HepG2 (cell line): ENCODE measurements around the gene SRP72. TPM values are rescaled to one million over a fixed set of nuclear protein-coding genes. Genes with fewer than 3 reads are reported as not detected.

ENCODE experiments used
- ELK4 ChIP-seq: sonication (generic); formaldehyde crosslinking; IDR thresholded peaks from 2 replicates; pipeline ENCODE4 v1.9.0; 2021; ENCODE audit warnings: missing genetic modification reagents, borderline replicate concordance
- FOSL2 ChIP-seq: sonication (generic); formaldehyde crosslinking; IDR thresholded peaks from 2 replicates; pipeline ENCODE4 v1.4.0; 2020; ENCODE audit warnings: missing genetic modification reagents
- GMEB2 ChIP-seq: IDR thresholded peaks from 2 replicates; pipeline ENCODE4 v1.6.1; 2016; ENCODE audit warnings: missing biosample characterization, missing genetic modification reagents, low read depth
- HOXA3 ChIP-seq: sonication (generic); formaldehyde crosslinking; IDR thresholded peaks from 2 replicates; pipeline ENCODE4 v1.5.0; 2020; ENCODE audit warnings: missing genetic modification reagents
- MATR3 ChIP-seq: sonication (generic); formaldehyde crosslinking; IDR thresholded peaks from 2 replicates; pipeline ENCODE4 v1.4.0; 2020; ENCODE audit warnings: missing genetic modification reagents
- PAXIP1 ChIP-seq: sonication (generic); formaldehyde crosslinking; conservative IDR thresholded peaks from 2 replicates; pipeline ENCODE4 v1.4.0; 2020; ENCODE audit warnings: mild to moderate bottlenecking, missing genetic modification reagents, moderate library complexity
- SCMH1 ChIP-seq: sonication (generic); formaldehyde crosslinking; IDR thresholded peaks from 2 replicates; pipeline ENCODE4 v1.9.0; 2021; ENCODE audit warnings: missing genetic modification reagents, mild to moderate bottlenecking, borderline replicate concordance
- TCF12 ChIP-seq, 2 experiments: fragments of 450-650 bp in 1 of 2; sonication (generic) in 1 of 2; formaldehyde crosslinking in 1 of 2; IDR thresholded peaks; 2 replicates each; pipeline versions ENCODE4 v1.6.1 to v1.8.0; 2017 to 2022; ENCODE audit warnings: antibody characterized with exemption in 1 of 2, mild to moderate bottlenecking in 1 of 2, missing genetic modification reagents in 1 of 2, moderate library complexity in 1 of 2
- ZFP82 ChIP-seq: sonication (generic); formaldehyde crosslinking; IDR thresholded peaks from 2 replicates; pipeline ENCODE4 v1.5.1; 2020; ENCODE audit warnings: mild to moderate bottlenecking, missing genetic modification reagents, borderline replicate concordance
- ZNF136 ChIP-seq: sonication (generic); formaldehyde crosslinking; IDR thresholded peaks from 2 replicates; pipeline ENCODE4 v1.8.1; 2022; ENCODE audit warnings: low read depth, mild to moderate bottlenecking, moderate library complexity, missing genetic modification reagents
- ZNF331 ChIP-seq: sonication (generic); formaldehyde crosslinking; IDR thresholded peaks from 2 replicates; pipeline ENCODE4 v1.4.0; 2020; ENCODE audit warnings: missing genetic modification reagents
- ZNF350 ChIP-seq: sonication (generic); formaldehyde crosslinking; IDR thresholded peaks from 2 replicates; pipeline ENCODE4 v1.4.0; 2020; ENCODE audit warnings: mild to moderate bottlenecking, low read depth, missing genetic modification reagents, borderline replicate concordance
- polyA plus RNA-seq, 8 experiments: library from polyadenylated mRNA; depleted of rRNA in 3 of 8; stranded (reverse) in 7 of 8; unstranded in 1 of 8; fragments of >200 nt; fragmentation: Illumina TruSeq in 4 of 8; extraction: Trizol in 4 of 8; gene quantifications; 2 replicates each; pipeline versions ENCODE4 v1.2.1 to v1.2.3, GENCODE V29; 2011 to 2016; ENCODE audit warnings: low read depth in 4 of 8, missing spikeins in 1 of 8, mixed read lengths in 1 of 8; ENCODE audit not compliant: insufficient read depth in 1 of 8
- total RNA-seq, 5 experiments: library from RNA; depleted of rRNA; stranded (reverse); fragments of >200 nt; fragmentation: Illumina TruSeq; extraction: Trizol; gene quantifications; 2 replicates each; pipeline ENCODE4 v1.2.3, GENCODE V29; 2016; ENCODE audit warnings: low read depth in 1 of 5
- TF ChIP-seq, protein P1 (sequence below): sonication (generic); formaldehyde crosslinking; IDR thresholded peaks from 2 replicates; pipeline ENCODE4 v1.5.0; 2020; ENCODE audit warnings: mild to moderate bottlenecking, missing genetic modification reagents, borderline replicate concordance

The SRP72 gene
- total and polyA plus RNA-seq, 2 of the 13 experiments (the other 11 are each of a cell fraction or from before 2014, with no cell fraction given), result 64.9 to 75.6 TPM

DNA sequence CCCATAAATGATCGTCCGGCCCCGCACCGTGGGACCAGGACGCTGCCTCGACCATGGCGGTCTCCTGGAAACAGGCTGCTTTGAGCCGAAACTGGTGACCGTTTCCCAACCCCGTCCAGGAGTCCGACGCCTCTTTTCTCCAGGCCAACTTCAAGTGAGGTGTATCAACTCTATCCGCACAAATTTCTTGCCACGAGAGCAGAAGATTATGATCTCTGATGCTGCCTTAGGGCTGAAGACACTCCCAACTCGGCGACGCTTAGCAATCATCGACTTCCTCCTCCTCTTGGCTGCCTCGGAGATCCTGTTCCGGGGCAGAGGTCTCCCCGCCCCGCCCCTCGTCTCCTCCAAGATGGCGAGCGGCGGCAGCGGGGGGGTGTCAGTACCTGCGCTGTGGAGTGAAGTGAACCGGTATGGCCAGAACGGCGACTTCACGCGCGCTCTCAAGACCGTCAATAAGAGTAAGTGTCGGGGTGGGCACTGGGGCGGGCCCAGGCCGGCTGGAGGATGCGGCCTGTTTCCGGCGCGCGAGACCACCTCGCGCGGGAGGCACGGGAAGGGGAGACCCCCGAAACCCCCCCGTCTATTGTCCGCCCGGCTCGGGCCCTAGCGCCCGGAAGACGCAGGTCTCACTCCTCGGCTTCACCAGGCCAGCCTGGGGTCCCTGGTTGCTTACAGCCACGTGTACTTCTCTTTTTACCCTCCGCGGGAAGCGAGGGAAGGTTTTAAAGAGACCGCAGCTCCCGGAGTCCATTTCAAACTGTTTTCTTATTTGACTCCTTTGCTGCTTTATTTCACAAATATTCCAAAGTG lies at the start of gene SRP72 (continued):
- peak; percentile 20; the same call in 1 of the 2 replicates for TF ChIP-seq FOSL2 (CRISPR knock-in tag)
- peak; percentile 53; the same call in 1 of the 2 replicates for TF ChIP-seq ZNF350 (CRISPR knock-in tag)
- no peak for TF ChIP-seq ELK4 (CRISPR knock-in tag)
- TF ChIP-seq HOXA3 (CRISPR knock-in tag), result peak; percentile 84
- no peak for TF ChIP-seq GMEB2 (CRISPR knock-in tag)
- 0 out of 2 replicates have a peak, but pooled peaks have one; percentile 34 for TF ChIP-seq ZNF136 (CRISPR knock-in tag)
- no peak for TF ChIP-seq MATR3 (CRISPR knock-in tag)
- TF ChIP-seq, protein P1, sequence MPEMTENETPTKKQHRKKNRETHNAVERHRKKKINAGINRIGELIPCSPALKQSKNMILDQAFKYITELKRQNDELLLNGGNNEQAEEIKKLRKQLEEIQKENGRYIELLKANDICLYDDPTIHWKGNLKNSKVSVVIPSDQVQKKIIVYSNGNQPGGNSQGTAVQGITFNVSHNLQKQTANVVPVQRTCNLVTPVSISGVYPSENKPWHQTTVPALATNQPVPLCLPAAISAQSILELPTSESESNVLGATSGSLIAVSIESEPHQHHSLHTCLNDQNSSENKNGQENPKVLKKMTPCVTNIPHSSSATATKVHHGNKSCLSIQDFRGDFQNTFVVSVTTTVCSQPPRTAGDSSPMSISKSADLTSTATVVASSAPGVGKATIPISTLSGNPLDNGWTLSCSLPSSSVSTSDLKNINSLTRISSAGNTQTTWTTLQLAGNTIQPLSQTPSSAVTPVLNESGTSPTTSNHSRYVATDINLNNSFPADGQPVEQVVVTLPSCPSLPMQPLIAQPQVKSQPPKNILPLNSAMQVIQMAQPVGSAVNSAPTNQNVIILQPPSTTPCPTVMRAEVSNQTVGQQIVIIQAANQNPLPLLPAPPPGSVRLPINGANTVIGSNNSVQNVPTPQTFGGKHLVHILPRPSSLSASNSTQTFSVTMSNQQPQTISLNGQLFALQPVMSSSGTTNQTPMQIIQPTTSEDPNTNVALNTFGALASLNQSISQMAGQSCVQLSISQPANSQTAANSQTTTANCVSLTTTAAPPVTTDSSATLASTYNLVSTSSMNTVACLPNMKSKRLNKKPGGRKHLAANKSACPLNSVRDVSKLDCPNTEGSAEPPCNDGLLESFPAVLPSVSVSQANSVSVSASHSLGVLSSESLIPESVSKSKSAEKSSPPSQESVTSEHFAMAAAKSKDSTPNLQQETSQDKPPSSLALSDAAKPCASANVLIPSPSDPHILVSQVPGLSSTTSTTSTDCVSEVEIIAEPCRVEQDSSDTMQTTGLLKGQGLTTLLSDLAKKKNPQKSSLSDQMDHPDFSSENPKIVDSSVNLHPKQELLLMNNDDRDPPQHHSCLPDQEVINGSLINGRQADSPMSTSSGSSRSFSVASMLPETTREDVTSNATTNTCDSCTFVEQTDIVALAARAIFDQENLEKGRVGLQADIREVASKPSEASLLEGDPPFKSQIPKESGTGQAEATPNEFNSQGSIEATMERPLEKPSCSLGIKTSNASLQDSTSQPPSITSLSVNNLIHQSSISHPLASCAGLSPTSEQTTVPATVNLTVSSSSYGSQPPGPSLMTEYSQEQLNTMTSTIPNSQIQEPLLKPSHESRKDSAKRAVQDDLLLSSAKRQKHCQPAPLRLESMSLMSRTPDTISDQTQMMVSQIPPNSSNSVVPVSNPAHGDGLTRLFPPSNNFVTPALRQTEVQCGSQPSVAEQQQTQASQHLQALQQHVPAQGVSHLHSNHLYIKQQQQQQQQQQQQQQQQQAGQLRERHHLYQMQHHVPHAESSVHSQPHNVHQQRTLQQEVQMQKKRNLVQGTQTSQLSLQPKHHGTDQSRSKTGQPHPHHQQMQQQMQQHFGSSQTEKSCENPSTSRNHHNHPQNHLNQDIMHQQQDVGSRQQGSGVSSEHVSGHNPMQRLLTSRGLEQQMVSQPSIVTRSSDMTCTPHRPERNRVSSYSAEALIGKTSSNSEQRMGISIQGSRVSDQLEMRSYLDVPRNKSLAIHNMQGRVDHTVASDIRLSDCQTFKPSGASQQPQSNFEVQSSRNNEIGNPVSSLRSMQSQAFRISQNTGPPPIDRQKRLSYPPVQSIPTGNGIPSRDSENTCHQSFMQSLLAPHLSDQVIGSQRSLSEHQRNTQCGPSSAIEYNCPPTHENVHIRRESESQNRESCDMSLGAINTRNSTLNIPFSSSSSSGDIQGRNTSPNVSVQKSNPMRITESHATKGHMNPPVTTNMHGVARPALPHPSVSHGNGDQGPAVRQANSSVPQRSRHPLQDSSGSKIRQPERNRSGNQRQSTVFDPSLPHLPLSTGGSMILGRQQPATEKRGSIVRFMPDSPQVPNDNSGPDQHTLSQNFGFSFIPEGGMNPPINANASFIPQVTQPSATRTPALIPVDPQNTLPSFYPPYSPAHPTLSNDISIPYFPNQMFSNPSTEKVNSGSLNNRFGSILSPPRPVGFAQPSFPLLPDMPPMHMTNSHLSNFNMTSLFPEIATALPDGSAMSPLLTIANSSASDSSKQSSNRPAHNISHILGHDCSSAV (CRISPR knock-in tag), result no peak
- peak; percentile 34; the same call in 1 of the 2 replicates for TF ChIP-seq ZNF331 (CRISPR knock-in tag)
- TF ChIP-seq ZFP82 (CRISPR knock-in tag), result no peak
- no peak for TF ChIP-seq SCMH1 (CRISPR knock-in tag)
- no peak; the same call in 1 of the 2 replicates for TF ChIP-seq PAXIP1 (CRISPR knock-in tag)
- TF ChIP-seq TCF12 (IDR thresholded peaks at IDR 0.05), result no peak
- TF ChIP-seq TCF12 (CRISPR knock-in tag; IDR thresholded peaks at IDR 0.05), result no peak
